ENCODE measurements around the gene GSAP. TPM values are rescaled to one million over a fixed set of nuclear protein-coding genes. Genes with fewer than 3 reads are reported as not detected.

Gene GSAP
- total RNA-seq, 2 experiments from 2014 or later, result 0.55 TPM; not detected in 1

DNA sequence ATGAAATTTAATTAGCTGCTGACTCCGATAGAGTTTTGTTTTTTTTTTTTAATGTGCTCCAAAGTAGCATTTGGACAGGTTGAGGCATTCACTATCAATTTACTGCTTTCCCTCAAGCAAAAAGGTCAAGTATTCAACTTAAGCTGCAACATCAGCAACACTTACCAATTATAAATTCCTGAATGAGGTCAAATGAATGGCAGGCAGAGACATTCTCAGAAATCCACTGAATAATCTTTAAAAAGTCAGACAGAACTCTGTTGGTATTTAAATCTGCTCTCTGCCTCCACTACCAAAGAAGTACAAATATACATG is 62.8 kb downstream of the GSAP start:
- BruUV-seq (replicated peaks), result no TSS peak
- no peaks in the 10 kb centered on the region for H4K20me1 ChIP-seq (ENCODE audit: insufficient read depth, low read length)
- POLR2A ChIA-PET, result no interaction called here
- TF ChIP-seq, protein P1, sequence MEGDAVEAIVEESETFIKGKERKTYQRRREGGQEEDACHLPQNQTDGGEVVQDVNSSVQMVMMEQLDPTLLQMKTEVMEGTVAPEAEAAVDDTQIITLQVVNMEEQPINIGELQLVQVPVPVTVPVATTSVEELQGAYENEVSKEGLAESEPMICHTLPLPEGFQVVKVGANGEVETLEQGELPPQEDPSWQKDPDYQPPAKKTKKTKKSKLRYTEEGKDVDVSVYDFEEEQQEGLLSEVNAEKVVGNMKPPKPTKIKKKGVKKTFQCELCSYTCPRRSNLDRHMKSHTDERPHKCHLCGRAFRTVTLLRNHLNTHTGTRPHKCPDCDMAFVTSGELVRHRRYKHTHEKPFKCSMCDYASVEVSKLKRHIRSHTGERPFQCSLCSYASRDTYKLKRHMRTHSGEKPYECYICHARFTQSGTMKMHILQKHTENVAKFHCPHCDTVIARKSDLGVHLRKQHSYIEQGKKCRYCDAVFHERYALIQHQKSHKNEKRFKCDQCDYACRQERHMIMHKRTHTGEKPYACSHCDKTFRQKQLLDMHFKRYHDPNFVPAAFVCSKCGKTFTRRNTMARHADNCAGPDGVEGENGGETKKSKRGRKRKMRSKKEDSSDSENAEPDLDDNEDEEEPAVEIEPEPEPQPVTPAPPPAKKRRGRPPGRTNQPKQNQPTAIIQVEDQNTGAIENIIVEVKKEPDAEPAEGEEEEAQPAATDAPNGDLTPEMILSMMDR (conservative IDR thresholded peaks at IDR 0.05; ENCODE audit: low read length), result no peak
- TF ChIP-seq EZH2phosphoT487 (IDR thresholded peaks at IDR 0.05; ENCODE audit: borderline replicate concordance, low read depth, low read length), result no peak
- no peak overlapping the region for H3K4me3 ChIP-seq (ENCODE audit: low read depth, low read length, poor library complexity, severe bottlenecking)
- no peak for DNase-seq (ENCODE audit: low spot score)
- intact Hi-C loops (cut with micrococcal nuclease; ENCODE audit: unreplicated experiment), result loop anchor here (5.0 kb wide), 1 partner anchor 184 kb away; the partner anchor contains the start of gene PTPN12
- peaks cover 12% of the 10 kb centered on the region for H3K4me1 ChIP-seq (ENCODE audit: insufficient read depth, low read length, poor library complexity, severe bottlenecking)
- no peak overlapping the region for H3K27ac ChIP-seq (ENCODE audit: low read depth, low read length, poor library complexity, severe bottlenecking)
- H2AFZ ChIP-seq (ENCODE audit: low read length), result 0 out of 2 replicates have a peak overlapping the region, but pooled peaks have one; percentile 17
- CTCF ChIA-PET (ENCODE audit: unreplicated experiment), result no interaction called here
- H3K36me3 ChIP-seq (ENCODE audit: insufficient read depth, low read length), result no peaks in the 10 kb centered on the region
- no peaks in the 10 kb centered on the region for H3K9me3 ChIP-seq (ENCODE audit: low read length)
- no peak overlapping the region for H3K4me2 ChIP-seq (ENCODE audit: low read length)
- H3K9me2 ChIP-seq (ENCODE audit: insufficient read depth, low read length), result no peaks in the 10 kb centered on the region
- no peaks in the 10 kb centered on the region for H3K79me2 ChIP-seq (ENCODE audit: insufficient read depth, low read depth, low read length)

DNA sequence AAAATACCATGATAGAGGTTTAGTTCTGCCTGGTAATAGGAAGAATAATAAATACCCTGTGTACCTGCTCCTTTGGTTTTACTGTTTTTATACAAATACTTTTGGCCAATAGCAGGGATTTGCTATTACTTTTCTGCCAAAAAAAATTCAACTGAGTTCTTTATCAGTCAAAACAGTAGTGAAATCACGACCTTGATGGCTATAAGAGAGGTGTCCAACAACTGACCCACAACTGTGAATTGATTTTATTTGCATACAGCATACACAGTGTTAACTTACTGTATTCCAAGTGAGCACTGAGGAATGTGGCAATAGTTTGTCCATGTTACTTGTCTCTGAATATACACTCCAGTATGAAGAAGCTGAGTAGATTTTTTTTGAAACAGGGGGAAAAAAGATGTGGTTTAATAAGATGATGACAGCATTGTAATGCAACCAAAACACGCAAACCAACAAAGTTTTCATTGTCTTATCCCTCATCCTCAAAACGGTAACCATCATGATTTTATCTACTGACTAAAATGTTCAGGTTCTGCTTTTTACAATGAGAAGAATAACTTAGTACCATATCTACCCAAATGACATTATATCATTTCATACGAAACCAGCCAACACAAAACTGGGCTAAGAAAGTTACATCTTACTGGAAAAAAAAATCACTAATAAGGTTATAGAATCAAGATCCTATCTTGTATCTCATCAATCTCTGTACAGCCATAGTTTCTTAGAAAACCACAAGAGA is 63.3 kb downstream of the GSAP start:
- Histone ChIP-seq H3K27ac (ENCODE audit: low read depth, low read length, poor library complexity, severe bottlenecking) (no peak overlapping the region), H3K4me1 (ENCODE audit: insufficient read depth, low read length, poor library complexity, severe bottlenecking) (peaks cover 12% of the 10 kb centered on the region), H3K9me2 (ENCODE audit: insufficient read depth, low read length) (no peaks in the 10 kb centered on the region), H3K36me3 (ENCODE audit: insufficient read depth, low read length) (no peaks in the 10 kb centered on the region), H3K4me3 (ENCODE audit: low read depth, low read length, poor library complexity, severe bottlenecking) (no peak overlapping the region), H3K79me2 (ENCODE audit: insufficient read depth, low read depth, low read length) (no peaks in the 10 kb centered on the region), H3K4me2 (ENCODE audit: low read length) (no peak overlapping the region), H4K20me1 (ENCODE audit: insufficient read depth, low read length) (no peaks in the 10 kb centered on the region), H2AFZ (ENCODE audit: low read length) (peak overlapping the region; percentile 99; the same call in 1 of the 2 replicates), H3K9me3 (ENCODE audit: low read length) (no peaks in the 10 kb centered on the region)
- intact Hi-C loops (cut with micrococcal nuclease; ENCODE audit: unreplicated experiment), result loop anchor here (5.0 kb wide), 1 partner anchor 184 kb away; the partner anchor contains the start of gene PTPN12
- ChIA-PET POLR2A (interaction anchor here (0.7 kb wide), 1 partner anchor 41 kb away, joined by 3 read pairs; no protein-coding TSS in a partner anchor), CTCF (ENCODE audit: unreplicated experiment) (no interaction called here)
- no peak for DNase-seq (ENCODE audit: low spot score)
- no TSS peak for BruUV-seq (replicated peaks)
- TF ChIP-seq, protein P1 (conservative IDR thresholded peaks at IDR 0.05; ENCODE audit: low read length), result no peak
- TF ChIP-seq EZH2phosphoT487 (IDR thresholded peaks at IDR 0.05; ENCODE audit: borderline replicate concordance, low read depth, low read length), result no peak

DNA sequence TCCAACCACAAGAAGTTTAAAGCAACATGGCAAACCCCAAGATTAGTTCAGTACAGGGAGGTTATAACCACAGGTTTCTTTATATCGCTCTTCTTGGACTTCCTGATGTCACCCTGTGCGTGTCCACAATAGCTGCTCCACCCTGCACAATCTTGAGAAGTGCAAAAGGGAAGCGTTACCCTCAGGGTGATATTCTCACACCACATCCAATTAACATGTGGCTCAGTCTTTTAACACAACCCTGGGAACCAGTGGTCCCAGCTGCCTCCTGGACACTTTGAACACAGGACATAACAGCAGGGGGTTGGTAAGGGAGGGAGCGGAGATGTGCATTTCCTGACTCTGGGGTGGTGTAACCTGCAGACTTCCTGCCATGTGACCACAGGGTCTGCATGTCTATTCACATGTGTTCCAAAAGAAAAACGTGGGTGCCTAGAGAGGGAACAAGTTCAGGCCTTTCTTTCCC is 64.6 kb downstream of the GSAP start:
- no peaks in the 10 kb centered on the region for H3K79me2 ChIP-seq (ENCODE audit: insufficient read depth, low read depth, low read length)
- H3K4me2 ChIP-seq (ENCODE audit: low read length), result peak overlapping the region; percentile 36
- peak overlapping the region; percentile 16 for H3K4me3 ChIP-seq (ENCODE audit: low read depth, low read length, poor library complexity, severe bottlenecking)
- no peaks in the 10 kb centered on the region for H4K20me1 ChIP-seq (ENCODE audit: insufficient read depth, low read length)
- POLR2A ChIA-PET, result interaction anchor here (0.9 to 1.2 kb wide), 2 partner anchors 11 to 16 kb away, joined by 3 read pairs; no protein-coding TSS in a partner anchor
- no peaks in the 10 kb centered on the region for H3K9me3 ChIP-seq (ENCODE audit: low read length)
- intact Hi-C loops (cut with micrococcal nuclease; ENCODE audit: unreplicated experiment), result loop anchor here (5.0 kb wide), 1 partner anchor 186 kb away; the partner anchor contains the start of gene PTPN12
- BruUV-seq (replicated peaks), result no TSS peak
- DNase-seq (ENCODE audit: low spot score), result peak; percentile 59
- TF ChIP-seq EZH2phosphoT487 (IDR thresholded peaks at IDR 0.05; ENCODE audit: borderline replicate concordance, low read depth, low read length), result no peak
- TF ChIP-seq, protein P1 (conservative IDR thresholded peaks at IDR 0.05; ENCODE audit: low read length), result no peak
- CTCF ChIA-PET (ENCODE audit: unreplicated experiment), result no interaction called here
- H3K4me1 ChIP-seq (ENCODE audit: insufficient read depth, low read length, poor library complexity, severe bottlenecking), result peaks cover 12% of the 10 kb centered on the region
- H3K27ac ChIP-seq (ENCODE audit: low read depth, low read length, poor library complexity, severe bottlenecking), result no peak overlapping the region
- peak overlapping the region; percentile 99 for H2AFZ ChIP-seq (ENCODE audit: low read length)
- no peaks in the 10 kb centered on the region for H3K9me2 ChIP-seq (ENCODE audit: insufficient read depth, low read length)
- no peaks in the 10 kb centered on the region for H3K36me3 ChIP-seq (ENCODE audit: insufficient read depth, low read length)

Data from OCI-LY7 (cell line).